Liver (tissue), 9 donors: Measurements from ENCODE around the gene HUS1. TPM values are rescaled to one million over a fixed set of nuclear protein-coding genes. Genes with fewer than 3 reads are reported as not detected.

Source experiments
- DNase-seq: peaks from one replicate; pipeline ENCODE4 v3.0.0-alpha.2; 2017; ENCODE audit warnings: low spot score
- H3K27ac ChIP-seq, 2 donors: one replicate each; pipeline ENCODE4 v1.7.0; 2013; ENCODE audit warnings: inconsistent platforms in 2 of 2, low read length in 2 of 2, control low read depth in 1 of 2, low read depth in 1 of 2, mild to moderate bottlenecking in 1 of 2
- H3K27me3 ChIP-seq, 4 donors: one replicate each; pipeline versions ENCODE4 v1.6.1 to v1.7.0; 2013; ENCODE audit warnings: low read length in 3 of 4, inconsistent platforms in 1 of 4, mild to moderate bottlenecking in 1 of 4, moderate library complexity in 1 of 4; ENCODE audit not compliant: control insufficient read depth in 4 of 4, insufficient read depth in 4 of 4
- H3K36me3 ChIP-seq, 4 donors: one replicate each; pipeline versions ENCODE4 v1.6.1 to v1.7.0; 2013; ENCODE audit warnings: low read length in 3 of 4, mild to moderate bottlenecking in 3 of 4, low read depth in 1 of 4, moderate library complexity in 1 of 4; ENCODE audit not compliant: control insufficient read depth in 4 of 4, insufficient read depth in 3 of 4
- H3K4me1 ChIP-seq, 4 donors: one replicate each; pipeline versions ENCODE4 v1.6.1 to v1.7.0; 2013; ENCODE audit warnings: low read length in 3 of 4, mild to moderate bottlenecking in 3 of 4, moderate library complexity in 1 of 4; ENCODE audit not compliant: control insufficient read depth in 4 of 4, insufficient read depth in 4 of 4
- H3K4me3 ChIP-seq, 3 donors: one replicate each; pipeline versions ENCODE4 v1.6.1 to v1.7.0; 2013; ENCODE audit warnings: low read length in 3 of 3, control low read depth in 1 of 3, low read depth in 1 of 3, mild to moderate bottlenecking in 1 of 3
- H3K9ac ChIP-seq, 2 donors: one replicate each; pipeline ENCODE4 v1.7.0; 2013; ENCODE audit warnings: low read length in 2 of 2, mild to moderate bottlenecking in 2 of 2, moderate library complexity in 2 of 2, control low read depth in 1 of 2, low read depth in 1 of 2
- H3K9me3 ChIP-seq, 4 donors: one replicate each; pipeline versions ENCODE4 v1.6.1 to v1.7.0; 2013; ENCODE audit warnings: low read length in 3 of 4; ENCODE audit not compliant: control insufficient read depth in 4 of 4
- EGR1 ChIP-seq, 2 donors: IDR thresholded peaks; 2 replicates each; pipeline ENCODE4 v1.6.1; 2016 to 2018; ENCODE audit warnings: antibody characterized with exemption in 2 of 2, low read depth in 2 of 2
- FOXA1 ChIP-seq: IDR thresholded peaks from 2 replicates; pipeline ENCODE4 v1.6.1; 2016; ENCODE audit warnings: antibody characterized with exemption
- FOXA2 ChIP-seq: IDR thresholded peaks from 2 replicates; pipeline ENCODE4 v1.6.1; 2016; ENCODE audit warnings: antibody characterized with exemption
- GABPA ChIP-seq, 2 donors: IDR thresholded peaks in 1 of 2; conservative IDR thresholded peaks in 1 of 2; 2 replicates each; pipeline ENCODE4 v1.6.1; 2016; ENCODE audit warnings: antibody characterized with exemption in 2 of 2, mild to moderate bottlenecking in 1 of 2, moderate library complexity in 1 of 2
- HNF4A ChIP-seq, 2 donors: conservative IDR thresholded peaks; 2 replicates each; pipeline ENCODE4 v1.6.1; 2016; ENCODE audit warnings: antibody characterized with exemption in 2 of 2, mild to moderate bottlenecking in 2 of 2
- HNF4G ChIP-seq: IDR thresholded peaks from 2 replicates; pipeline ENCODE4 v1.6.1; 2016; ENCODE audit warnings: antibody characterized with exemption
- JUND ChIP-seq, 2 donors: IDR thresholded peaks; 2 replicates each; pipeline ENCODE4 v1.6.1; 2016; ENCODE audit warnings: antibody characterized with exemption in 2 of 2
- NR2F2 ChIP-seq: IDR thresholded peaks from 2 replicates; pipeline ENCODE4 v1.6.1; 2016; ENCODE audit warnings: antibody characterized with exemption
- RAD21 ChIP-seq, 2 donors: IDR thresholded peaks; 2 replicates each; pipeline ENCODE4 v1.6.1; 2016; ENCODE audit warnings: antibody characterized with exemption in 2 of 2, mild to moderate bottlenecking in 2 of 2
- RXRA ChIP-seq, 2 donors: IDR thresholded peaks; 2 replicates each; pipeline ENCODE4 v1.6.1; 2017 to 2018; ENCODE audit warnings: antibody characterized with exemption in 2 of 2, mild to moderate bottlenecking in 1 of 2
- SP1 ChIP-seq: IDR thresholded peaks from 2 replicates; pipeline ENCODE4 v1.6.1; 2018; ENCODE audit warnings: antibody characterized with exemption, mild to moderate bottlenecking
- TAF1 ChIP-seq: conservative IDR thresholded peaks from 2 replicates; pipeline ENCODE4 v1.6.1; 2016; ENCODE audit warnings: antibody characterized with exemption, mild to moderate bottlenecking
- YY1 ChIP-seq: IDR thresholded peaks from 2 replicates; pipeline ENCODE4 v1.6.1; 2016; ENCODE audit warnings: antibody characterized with exemption, mild to moderate bottlenecking
- WGBS: extraction: QIAGEN DNeasy Blood & Tissue Kit; methylation state at CpG from one replicate; pipeline ENCODE4 v1.1.7; 2013; 5-methylcytosine and 5-hydroxymethylcytosine counted together
- polyA plus RNA-seq, 2 donors: library from polyadenylated mRNA; stranded (reverse) in 1 of 2; unstranded in 1 of 2; fragments of 200-250 nt in 1 of 2; fragments of >200 nt in 1 of 2; fragmentation: Nextera tagmentation in 1 of 2; extraction: Ambion mirVana in 1 of 2; gene quantifications; one replicate each; pipeline versions ENCODE4 v1.2.1 to v1.2.3, GENCODE V29; 2013 to 2015
- total RNA-seq, 2 donors: library from RNA; depleted of rRNA; stranded (reverse); fragments of >200 nt; gene quantifications; one replicate each; pipeline ENCODE4 v1.2.3, GENCODE V29; 2014
- TF ChIP-seq, protein P1 (sequence below): fragments of 150-350 bp; IDR thresholded peaks from 2 replicates; pipeline ENCODE4 v1.5.1; 2017; ENCODE audit warnings: improper control_type of control experiment, low read depth, low read length; ENCODE audit not compliant: missing input control
- TF ChIP-seq, protein P2 (sequence below): IDR thresholded peaks from 2 replicates; pipeline ENCODE4 v1.6.1; 2016; ENCODE audit warnings: antibody characterized with exemption, mild to moderate bottlenecking
- TF ChIP-seq, protein P3 (sequence below): IDR thresholded peaks from 2 replicates; pipeline ENCODE4 v1.6.1; 2016; ENCODE audit warnings: antibody characterized with exemption
- TF ChIP-seq, protein P4 (sequence below): IDR thresholded peaks from 2 replicates; pipeline ENCODE4 v1.6.1; 2016; ENCODE audit warnings: antibody characterized with exemption
- TF ChIP-seq, protein P5 (sequence below): IDR thresholded peaks from 2 replicates; pipeline ENCODE4 v1.6.1; 2016; ENCODE audit warnings: antibody characterized with exemption
- donor health status: healthy.
- donor health status: healthy.
- donor health status: healthy.
- donor health status: healthy.
- donor health status: healthy.

The HUS1 gene
- total and polyA plus RNA-seq, 4 donors, result 9.2 to 39.0 (median 18.4) TPM

DNA sequence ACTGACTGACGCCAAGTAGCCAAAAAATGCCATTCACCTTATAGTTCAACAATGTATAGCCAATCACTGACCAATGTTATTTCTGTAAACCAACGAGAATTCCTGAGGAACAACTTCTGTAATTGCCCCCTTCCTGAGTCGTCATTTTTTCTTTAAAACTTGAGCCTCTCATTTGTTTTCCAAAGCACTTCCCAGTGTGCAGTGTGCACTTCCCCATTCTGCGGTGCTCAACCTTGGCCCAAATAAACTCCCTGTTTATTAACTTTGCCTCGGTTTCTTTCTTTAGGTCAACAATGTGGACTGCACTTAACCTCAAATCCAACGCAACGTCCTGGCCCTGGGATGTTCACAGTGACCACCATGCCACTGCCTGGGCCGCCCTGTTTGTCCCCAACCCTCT is 46.2 kb downstream of the HUS1 start:
- no peak for DNase-seq
- Histone ChIP-seq H3K27ac (no peak overlapping the region), H3K9ac (no peak overlapping the region), H3K9me3 (no peaks in the 10 kb centered on the region), H3K27me3 (no peaks in the 10 kb centered on the region), H3K4me1 (no peaks in the 10 kb centered on the region), H3K36me3 (no peaks in the 10 kb centered on the region), H3K4me3 (no peak overlapping the region)
- WGBS, result 92% methylated on average over 8 of the region's 8 CpGs
- no peak for TF ChIP-seq FOXA2
- no peak for TF ChIP-seq SP1
- no peak for TF ChIP-seq RXRA (IDR thresholded peaks at IDR 0.05)
- TF ChIP-seq HNF4G, result no peak
- TF ChIP-seq TAF1, result no peak
- TF ChIP-seq FOXA1, result no peak
- TF ChIP-seq, protein P1, sequence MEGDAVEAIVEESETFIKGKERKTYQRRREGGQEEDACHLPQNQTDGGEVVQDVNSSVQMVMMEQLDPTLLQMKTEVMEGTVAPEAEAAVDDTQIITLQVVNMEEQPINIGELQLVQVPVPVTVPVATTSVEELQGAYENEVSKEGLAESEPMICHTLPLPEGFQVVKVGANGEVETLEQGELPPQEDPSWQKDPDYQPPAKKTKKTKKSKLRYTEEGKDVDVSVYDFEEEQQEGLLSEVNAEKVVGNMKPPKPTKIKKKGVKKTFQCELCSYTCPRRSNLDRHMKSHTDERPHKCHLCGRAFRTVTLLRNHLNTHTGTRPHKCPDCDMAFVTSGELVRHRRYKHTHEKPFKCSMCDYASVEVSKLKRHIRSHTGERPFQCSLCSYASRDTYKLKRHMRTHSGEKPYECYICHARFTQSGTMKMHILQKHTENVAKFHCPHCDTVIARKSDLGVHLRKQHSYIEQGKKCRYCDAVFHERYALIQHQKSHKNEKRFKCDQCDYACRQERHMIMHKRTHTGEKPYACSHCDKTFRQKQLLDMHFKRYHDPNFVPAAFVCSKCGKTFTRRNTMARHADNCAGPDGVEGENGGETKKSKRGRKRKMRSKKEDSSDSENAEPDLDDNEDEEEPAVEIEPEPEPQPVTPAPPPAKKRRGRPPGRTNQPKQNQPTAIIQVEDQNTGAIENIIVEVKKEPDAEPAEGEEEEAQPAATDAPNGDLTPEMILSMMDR, result no peak

DNA sequence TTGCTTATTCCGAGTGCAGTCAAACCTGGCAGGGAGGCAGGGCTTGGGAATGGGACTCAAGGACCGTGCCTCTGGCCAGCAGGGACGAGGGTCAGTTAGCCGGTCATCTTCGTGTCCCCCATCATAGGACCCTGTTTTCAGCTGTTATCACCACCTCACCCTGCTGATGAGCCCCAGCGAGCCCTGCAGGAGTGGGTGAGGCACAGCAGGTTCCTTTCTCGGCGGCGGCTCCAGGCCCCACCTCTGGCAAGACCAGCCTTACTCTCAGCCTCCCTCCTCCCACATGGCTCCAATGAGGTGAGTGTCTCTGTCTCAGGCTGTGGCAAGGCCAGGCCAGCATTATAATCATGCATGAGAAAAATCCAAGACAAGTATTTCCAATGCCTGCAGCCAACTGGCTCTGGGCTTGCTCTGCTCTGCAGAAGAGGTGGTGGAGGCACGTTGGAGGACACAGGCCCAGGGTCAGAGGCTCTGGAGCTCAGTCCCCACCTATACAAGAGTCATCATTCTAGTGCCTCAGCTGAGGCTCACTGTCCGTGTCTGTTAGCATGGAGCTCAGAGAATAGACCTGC is 46.9 kb downstream of the HUS1 start:
- WGBS, result 93% methylated on average over 11 of the region's 11 CpGs
- Histone ChIP-seq H3K4me3 (no peak overlapping the region), H3K27ac (no peak overlapping the region), H3K9me3 (no peaks in the 10 kb centered on the region), H3K36me3 (no peaks in the 10 kb centered on the region), H3K9ac (no peak overlapping the region), H3K4me1 (no peaks in the 10 kb centered on the region), H3K27me3 (no peaks in the 10 kb centered on the region)
- TF ChIP-seq FOXA2 (no peak), JUND (IDR thresholded peaks at IDR 0.05) (no peak), RAD21 (IDR thresholded peaks at IDR 0.05) (no peak), HNF4G (no peak), YY1 (no peak), RXRA (IDR thresholded peaks at IDR 0.05) (no peak), EGR1 (IDR thresholded peaks at IDR 0.05; ENCODE audit: low read depth in 2 of 2) (no peak), GABPA (IDR thresholded peaks at IDR 0.05 in 1 of 2, conservative IDR thresholded peaks at IDR 0.05 in 1 of 2) (no peak), FOXA1 (no peak), TAF1 (no peak), HNF4A (conservative IDR thresholded peaks at IDR 0.05) (no peak), NR2F2 (no peak), SP1 (no peak)
- TF ChIP-seq, protein P2, sequence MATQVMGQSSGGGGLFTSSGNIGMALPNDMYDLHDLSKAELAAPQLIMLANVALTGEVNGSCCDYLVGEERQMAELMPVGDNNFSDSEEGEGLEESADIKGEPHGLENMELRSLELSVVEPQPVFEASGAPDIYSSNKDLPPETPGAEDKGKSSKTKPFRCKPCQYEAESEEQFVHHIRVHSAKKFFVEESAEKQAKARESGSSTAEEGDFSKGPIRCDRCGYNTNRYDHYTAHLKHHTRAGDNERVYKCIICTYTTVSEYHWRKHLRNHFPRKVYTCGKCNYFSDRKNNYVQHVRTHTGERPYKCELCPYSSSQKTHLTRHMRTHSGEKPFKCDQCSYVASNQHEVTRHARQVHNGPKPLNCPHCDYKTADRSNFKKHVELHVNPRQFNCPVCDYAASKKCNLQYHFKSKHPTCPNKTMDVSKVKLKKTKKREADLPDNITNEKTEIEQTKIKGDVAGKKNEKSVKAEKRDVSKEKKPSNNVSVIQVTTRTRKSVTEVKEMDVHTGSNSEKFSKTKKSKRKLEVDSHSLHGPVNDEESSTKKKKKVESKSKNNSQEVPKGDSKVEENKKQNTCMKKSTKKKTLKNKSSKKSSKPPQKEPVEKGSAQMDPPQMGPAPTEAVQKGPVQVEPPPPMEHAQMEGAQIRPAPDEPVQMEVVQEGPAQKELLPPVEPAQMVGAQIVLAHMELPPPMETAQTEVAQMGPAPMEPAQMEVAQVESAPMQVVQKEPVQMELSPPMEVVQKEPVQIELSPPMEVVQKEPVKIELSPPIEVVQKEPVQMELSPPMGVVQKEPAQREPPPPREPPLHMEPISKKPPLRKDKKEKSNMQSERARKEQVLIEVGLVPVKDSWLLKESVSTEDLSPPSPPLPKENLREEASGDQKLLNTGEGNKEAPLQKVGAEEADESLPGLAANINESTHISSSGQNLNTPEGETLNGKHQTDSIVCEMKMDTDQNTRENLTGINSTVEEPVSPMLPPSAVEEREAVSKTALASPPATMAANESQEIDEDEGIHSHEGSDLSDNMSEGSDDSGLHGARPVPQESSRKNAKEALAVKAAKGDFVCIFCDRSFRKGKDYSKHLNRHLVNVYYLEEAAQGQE, result no peak
- TF ChIP-seq, protein P3, sequence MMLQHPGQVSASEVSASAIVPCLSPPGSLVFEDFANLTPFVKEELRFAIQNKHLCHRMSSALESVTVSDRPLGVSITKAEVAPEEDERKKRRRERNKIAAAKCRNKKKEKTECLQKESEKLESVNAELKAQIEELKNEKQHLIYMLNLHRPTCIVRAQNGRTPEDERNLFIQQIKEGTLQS, result no peak
- TF ChIP-seq, protein P1, result no peak
- TF ChIP-seq, protein P4, sequence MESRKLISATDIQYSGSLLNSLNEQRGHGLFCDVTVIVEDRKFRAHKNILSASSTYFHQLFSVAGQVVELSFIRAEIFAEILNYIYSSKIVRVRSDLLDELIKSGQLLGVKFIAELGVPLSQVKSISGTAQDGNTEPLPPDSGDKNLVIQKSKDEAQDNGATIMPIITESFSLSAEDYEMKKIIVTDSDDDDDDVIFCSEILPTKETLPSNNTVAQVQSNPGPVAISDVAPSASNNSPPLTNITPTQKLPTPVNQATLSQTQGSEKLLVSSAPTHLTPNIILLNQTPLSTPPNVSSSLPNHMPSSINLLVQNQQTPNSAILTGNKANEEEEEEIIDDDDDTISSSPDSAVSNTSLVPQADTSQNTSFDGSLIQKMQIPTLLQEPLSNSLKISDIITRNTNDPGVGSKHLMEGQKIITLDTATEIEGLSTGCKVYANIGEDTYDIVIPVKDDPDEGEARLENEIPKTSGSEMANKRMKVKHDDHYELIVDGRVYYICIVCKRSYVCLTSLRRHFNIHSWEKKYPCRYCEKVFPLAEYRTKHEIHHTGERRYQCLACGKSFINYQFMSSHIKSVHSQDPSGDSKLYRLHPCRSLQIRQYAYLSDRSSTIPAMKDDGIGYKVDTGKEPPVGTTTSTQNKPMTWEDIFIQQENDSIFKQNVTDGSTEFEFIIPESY, result no peak
- TF ChIP-seq, protein P5, sequence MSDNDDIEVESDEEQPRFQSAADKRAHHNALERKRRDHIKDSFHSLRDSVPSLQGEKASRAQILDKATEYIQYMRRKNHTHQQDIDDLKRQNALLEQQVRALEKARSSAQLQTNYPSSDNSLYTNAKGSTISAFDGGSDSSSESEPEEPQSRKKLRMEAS, result no peak
- no peak for DNase-seq
